Activated naive CD4-positive, alpha-beta T cell treated with anti-CD3 and anti-CD28 coated beads, Interleukin-2, amount 10 ng/mL, durations not matched to agents 7 days and 5 days (primary cell): ENCODE data around the gene TMBIM4.
"Not testable (repeated sequence)": the region's sequence is repeated elsewhere in the genome, so short reads cannot be mapped to it uniquely, and the experiment has no call there.

ENCODE experiments used
- CTCF ChIA-PET: fragments of 350-600 bp; sonication (Branson Sonifier 250); formaldehyde crosslinking; loops from one replicate; lab custom pipeline; 2021; ENCODE audit warnings: antibody characterized with exemption; lab: Charles Lee
- DNase-seq: peaks from one replicate; pipeline ENCODE4 v3.0.0-alpha.2; 2020
- H3K27ac Mint-ChIP-seq: one replicate; pipeline ENCODE4 v1.8.0; 2021; ENCODE audit warnings: mild to moderate bottlenecking, moderate library complexity, mixed read lengths
- H3K27me3 Mint-ChIP-seq: one replicate; pipeline ENCODE4 v1.8.0; 2021; ENCODE audit warnings: mild to moderate bottlenecking, mixed read lengths
- H3K36me3 Mint-ChIP-seq: one replicate; pipeline ENCODE4 v1.8.0; 2021; ENCODE audit warnings: mixed read lengths
- H3K4me1 Mint-ChIP-seq: one replicate; pipeline ENCODE4 v1.8.0; 2021; ENCODE audit warnings: mixed read lengths
- H3K4me3 Mint-ChIP-seq: one replicate; pipeline ENCODE4 v1.8.0; 2021; ENCODE audit warnings: mild to moderate bottlenecking, moderate library complexity, mixed read lengths
- H3K9me3 Mint-ChIP-seq: one replicate; pipeline ENCODE4 v1.8.0; 2021; ENCODE audit warnings: mixed read lengths

Gene TMBIM4

DNA sequence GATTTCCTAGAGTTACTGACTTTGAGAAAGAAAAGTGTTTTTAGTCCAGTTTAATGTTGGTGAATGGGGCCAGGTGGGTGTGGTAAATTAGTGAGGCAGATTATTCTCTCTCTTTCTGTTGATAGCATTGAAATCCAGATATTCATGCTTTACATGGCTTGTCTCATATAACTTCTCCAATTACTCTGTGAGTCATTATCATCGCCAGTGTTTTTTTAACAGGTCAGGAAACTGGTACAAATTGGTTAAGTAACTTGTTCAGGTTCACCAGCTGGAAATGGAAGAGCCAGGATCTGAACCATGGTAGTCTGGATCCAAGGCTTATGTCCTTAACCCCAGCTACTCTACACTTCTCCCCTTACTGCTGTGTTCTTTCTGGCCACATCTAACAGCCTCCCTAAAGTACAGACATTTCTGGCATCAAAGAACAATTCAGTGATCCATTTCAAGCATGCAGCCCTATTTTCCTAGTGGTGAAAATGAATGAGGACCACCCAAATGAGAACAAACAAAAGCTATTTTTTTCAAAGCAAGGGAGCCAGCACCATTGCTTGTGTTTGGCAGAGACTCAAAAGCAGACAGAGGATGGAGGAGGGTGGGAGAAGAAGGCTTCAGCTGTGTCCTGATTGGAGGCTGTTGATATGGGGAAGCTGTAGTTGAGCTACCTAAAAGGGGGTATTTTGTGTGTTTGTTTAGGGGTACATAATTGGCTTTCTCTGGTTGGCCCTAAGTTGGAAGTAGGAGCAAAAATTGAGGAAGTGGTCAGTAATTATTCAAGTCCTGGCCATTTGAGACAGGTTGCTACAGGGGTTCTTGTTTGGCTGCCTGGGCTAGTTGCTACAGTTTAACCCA is 20.9 kb upstream of the TMBIM4 start:
- H3K27me3 Mint-ChIP-seq = peaks cover 54% of the 10 kb centered on the region
- H3K9me3 Mint-ChIP-seq = no peaks in the 10 kb centered on the region
- peaks cover 21% of the 10 kb centered on the region for H3K4me1 Mint-ChIP-seq
- H3K27ac Mint-ChIP-seq = no peak overlapping the region
- H3K4me3 Mint-ChIP-seq = no peak overlapping the region
- no peaks in the 10 kb centered on the region for H3K36me3 Mint-ChIP-seq
- CTCF ChIA-PET = interaction anchor here (0.6 to 0.7 kb wide), 2 partner anchors 15 to 31 kb away, joined by 3 read pairs; no protein-coding TSS in a partner anchor
- DNase-seq = no peak

DNA sequence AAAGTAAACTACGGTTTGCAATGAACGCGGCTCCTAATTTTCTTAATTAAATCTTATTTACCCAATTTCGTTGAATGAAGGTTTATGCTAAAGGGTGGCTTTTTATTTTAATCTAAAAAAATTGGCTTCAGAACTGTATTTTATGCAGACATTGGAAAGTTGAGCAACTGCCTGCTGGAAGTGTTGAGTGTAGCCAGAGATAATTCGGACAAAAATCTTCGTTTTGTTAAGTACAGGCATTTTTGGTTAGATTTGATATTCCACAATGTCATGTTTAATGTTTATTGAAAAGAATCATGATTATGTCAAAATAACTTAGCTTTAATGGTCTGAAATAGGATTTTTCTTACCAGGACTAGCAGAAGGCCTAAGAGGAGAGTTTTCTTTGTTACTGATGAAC is 20.1 kb upstream of the TMBIM4 start:
- CTCF ChIA-PET = interaction anchor here (0.7 kb wide), 1 partner anchor 30 kb away, joined by 3 read pairs; no protein-coding TSS in a partner anchor
- H3K9me3 Mint-ChIP-seq = peaks cover under 1% of the 10 kb centered on the region
- H3K36me3 Mint-ChIP-seq = no peaks in the 10 kb centered on the region
- H3K4me3 Mint-ChIP-seq = no peak overlapping the region
- H3K27ac Mint-ChIP-seq = no peak overlapping the region
- no peak for DNase-seq
- peaks cover 54% of the 10 kb centered on the region for H3K27me3 Mint-ChIP-seq
- H3K4me1 Mint-ChIP-seq = peaks cover 21% of the 10 kb centered on the region

DNA sequence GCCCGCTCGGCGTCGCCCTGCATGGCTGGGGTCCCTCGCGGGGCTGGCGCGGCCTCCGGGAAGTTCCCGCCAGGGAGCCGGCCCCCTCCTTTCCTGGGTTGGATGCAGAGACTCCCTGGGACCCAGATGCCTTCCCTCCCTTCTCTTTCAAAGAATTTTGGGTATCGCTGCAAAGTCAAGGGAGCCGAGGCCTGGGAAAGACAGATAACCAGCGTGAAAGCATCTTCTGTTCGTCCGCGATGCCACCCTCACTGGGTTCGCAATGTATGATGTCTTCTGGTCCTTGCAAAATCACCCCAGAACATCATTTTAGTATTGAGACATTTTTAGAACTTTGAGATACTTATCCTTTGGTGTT is 19.7 kb upstream of the TMBIM4 start:
- peaks cover 53% of the 10 kb centered on the region for H3K27me3 Mint-ChIP-seq
- DNase-seq = no peak
- no peaks in the 10 kb centered on the region for H3K36me3 Mint-ChIP-seq
- peak overlapping the region; percentile 63 for H3K4me3 Mint-ChIP-seq
- peaks cover 21% of the 10 kb centered on the region for H3K4me1 Mint-ChIP-seq
- no peak overlapping the region for H3K27ac Mint-ChIP-seq
- H3K9me3 Mint-ChIP-seq = peaks cover 4% of the 10 kb centered on the region
- CTCF ChIA-PET = no interaction called here

DNA sequence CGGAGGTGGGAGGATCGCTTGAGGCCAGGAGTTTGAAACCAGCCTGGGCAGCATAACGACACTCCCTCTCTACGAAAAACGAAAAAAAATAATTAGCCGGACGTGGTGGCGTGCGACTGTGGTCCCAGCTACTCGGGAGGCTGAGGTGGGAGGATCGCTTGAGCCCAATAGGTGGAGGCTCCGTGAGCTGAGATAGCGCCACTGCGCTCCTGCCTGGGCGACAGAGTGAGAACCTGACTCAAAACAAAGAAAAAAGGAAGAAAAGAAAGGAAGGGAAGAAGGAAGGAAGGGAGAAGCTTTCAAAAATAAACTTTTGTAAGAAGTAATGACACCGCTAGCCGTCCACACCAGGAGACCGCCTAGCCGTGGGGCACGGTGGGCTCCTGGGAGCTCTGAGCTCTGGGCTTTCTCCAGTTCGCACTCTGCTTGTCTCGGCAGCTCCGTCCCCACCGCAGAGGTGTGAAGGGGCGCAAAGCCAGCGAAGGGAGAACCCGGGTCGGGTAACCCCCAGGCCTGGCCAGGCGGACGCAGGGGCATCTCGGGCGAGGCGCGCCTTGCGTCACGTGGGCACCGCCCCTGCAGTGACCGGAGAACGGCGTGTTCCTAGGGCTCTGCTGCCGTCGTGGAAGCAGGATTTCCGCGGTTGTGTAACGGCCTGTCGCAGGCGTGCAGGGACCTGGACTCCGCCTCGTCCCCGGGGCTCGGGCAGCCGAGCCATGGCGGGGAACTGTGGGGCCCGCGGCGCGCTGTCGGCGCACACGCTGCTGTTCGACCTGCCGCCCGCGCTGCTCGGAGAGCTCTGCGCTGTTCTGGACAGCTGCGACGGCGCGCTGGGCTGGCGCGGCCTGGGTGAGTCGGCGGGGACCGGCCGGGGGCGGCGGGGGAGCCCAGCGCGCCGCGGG is 19.0 kb upstream of the TMBIM4 start, which contains the start of gene IRAK3:
Gene IRAK3, plus strand, starts transcription at position 631 of the 902 bp plus-strand sequence. Its CDS starts 86 bp downstream, at position 717.
- CTCF ChIA-PET = no interaction called here
- H3K4me1 Mint-ChIP-seq = peaks cover 21% of the 10 kb centered on the region
- no peaks in the 10 kb centered on the region for H3K36me3 Mint-ChIP-seq
- H3K27me3 Mint-ChIP-seq = peaks cover 50% of the 10 kb centered on the region
- H3K9me3 Mint-ChIP-seq = peaks cover 6% of the 10 kb centered on the region
- H3K4me3 Mint-ChIP-seq = peak within 1 kb of the TSS; percentile 70
- no peak within 1 kb of the TSS for H3K27ac Mint-ChIP-seq
- peak; percentile 57 for DNase-seq

DNA sequence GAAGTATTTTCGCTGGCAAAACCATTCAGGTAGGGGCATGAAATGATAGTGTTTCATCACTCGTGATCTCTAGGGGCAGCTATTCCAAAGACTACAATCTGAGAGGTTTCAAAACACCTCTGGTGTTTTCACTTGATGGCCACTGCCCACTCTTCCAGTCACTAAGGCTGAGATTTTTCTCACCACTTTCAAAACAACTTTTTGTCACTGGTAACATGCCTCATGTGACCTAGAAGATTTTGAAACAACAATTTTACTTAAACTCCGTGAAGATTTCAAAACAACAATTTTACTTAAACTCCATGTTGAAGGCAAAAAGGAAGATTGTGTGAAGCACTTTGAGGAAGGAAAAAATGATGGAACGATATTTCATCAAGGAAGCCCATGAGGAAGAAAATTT is 18.0 kb upstream of the TMBIM4 start:
- no peak for DNase-seq
- Mint-ChIP-seq H3K27me3 (peaks cover 56% of the 10 kb centered on the region), H3K36me3 (no peaks in the 10 kb centered on the region), H3K9me3 (peaks cover 6% of the 10 kb centered on the region), H3K4me3 (peak overlapping the region; percentile 70), H3K4me1 (peaks cover 21% of the 10 kb centered on the region), H3K27ac (no peak overlapping the region)
- CTCF ChIA-PET = no interaction called here

DNA sequence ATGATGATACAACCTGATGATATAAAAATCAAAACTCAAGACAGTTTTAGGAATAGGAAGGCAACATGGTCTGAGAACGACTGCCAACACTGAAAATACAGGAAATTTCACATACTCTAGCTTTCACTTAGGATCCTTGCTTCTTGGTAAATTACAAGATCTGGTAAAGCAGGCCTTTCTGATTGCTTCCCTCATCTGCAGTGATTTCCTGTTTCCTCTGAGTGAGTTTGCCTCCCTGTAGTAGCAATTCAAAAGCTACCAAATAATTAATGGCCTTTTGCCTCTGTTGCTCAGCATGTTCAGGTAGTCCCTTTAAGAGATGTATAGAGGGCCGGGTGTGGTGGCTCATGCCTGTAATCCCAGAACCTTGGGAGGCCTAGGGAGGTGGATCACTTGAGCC is 17.2 kb upstream of the TMBIM4 start:
- no peaks in the 10 kb centered on the region for H3K36me3 Mint-ChIP-seq
- no peak for DNase-seq
- peaks cover 6% of the 10 kb centered on the region for H3K9me3 Mint-ChIP-seq
- peaks cover 21% of the 10 kb centered on the region for H3K4me1 Mint-ChIP-seq
- H3K4me3 Mint-ChIP-seq = no peak overlapping the region
- H3K27me3 Mint-ChIP-seq = peaks cover 62% of the 10 kb centered on the region
- H3K27ac Mint-ChIP-seq = peak overlapping the region; percentile 15
- CTCF ChIA-PET = no interaction called here

DNA sequence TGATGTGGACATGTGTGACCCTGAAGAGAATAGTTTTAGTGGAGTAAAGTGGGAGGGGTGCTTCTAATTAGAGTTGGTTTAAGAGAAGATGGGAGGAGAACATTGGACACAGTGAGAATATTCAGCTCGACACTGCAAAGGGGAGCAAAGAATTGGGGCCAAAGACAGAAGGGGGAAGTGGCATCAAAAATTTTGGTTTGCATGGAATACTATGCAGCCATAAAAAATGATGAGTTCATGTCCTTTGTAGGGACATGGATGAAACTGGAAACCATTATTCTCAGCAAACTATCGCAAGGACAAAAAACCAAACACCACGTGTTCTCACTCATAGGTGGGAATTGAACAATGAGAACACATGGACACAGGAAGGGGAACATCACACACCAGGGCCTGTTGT is 15.0 kb upstream of the TMBIM4 start:
- H3K27ac Mint-ChIP-seq, H3K4me3 Mint-ChIP-seq, H3K36me3 Mint-ChIP-seq, H3K9me3 Mint-ChIP-seq, CTCF ChIA-PET, DNase-seq: not testable (repeated sequence)
- peaks cover 18% of the 10 kb centered on the region for H3K4me1 Mint-ChIP-seq
- peaks cover 44% of the 10 kb centered on the region for H3K27me3 Mint-ChIP-seq

DNA sequence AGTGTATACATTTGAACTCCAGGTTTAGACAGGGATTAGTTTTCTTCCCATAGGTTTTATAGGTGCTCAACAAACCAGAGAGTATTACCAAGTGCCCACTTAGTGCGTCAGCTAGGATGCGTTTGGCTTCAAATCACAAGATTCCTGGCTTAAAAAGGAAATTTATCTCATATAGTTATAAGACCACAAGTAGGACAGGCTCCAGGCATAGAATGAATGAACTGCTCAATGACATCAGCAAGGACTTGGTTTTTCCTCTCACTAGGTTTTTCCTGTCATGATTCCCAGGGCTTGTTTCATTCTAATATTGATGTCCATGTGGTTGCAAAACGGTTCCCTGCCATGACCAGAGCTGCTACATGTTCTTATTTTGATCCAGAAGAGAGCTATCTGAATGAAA is 13.2 kb upstream of the TMBIM4 start:
- CTCF ChIA-PET = no interaction called here
- H3K27ac Mint-ChIP-seq = no peak overlapping the region
- H3K27me3 Mint-ChIP-seq = peaks cover 30% of the 10 kb centered on the region

DNA sequence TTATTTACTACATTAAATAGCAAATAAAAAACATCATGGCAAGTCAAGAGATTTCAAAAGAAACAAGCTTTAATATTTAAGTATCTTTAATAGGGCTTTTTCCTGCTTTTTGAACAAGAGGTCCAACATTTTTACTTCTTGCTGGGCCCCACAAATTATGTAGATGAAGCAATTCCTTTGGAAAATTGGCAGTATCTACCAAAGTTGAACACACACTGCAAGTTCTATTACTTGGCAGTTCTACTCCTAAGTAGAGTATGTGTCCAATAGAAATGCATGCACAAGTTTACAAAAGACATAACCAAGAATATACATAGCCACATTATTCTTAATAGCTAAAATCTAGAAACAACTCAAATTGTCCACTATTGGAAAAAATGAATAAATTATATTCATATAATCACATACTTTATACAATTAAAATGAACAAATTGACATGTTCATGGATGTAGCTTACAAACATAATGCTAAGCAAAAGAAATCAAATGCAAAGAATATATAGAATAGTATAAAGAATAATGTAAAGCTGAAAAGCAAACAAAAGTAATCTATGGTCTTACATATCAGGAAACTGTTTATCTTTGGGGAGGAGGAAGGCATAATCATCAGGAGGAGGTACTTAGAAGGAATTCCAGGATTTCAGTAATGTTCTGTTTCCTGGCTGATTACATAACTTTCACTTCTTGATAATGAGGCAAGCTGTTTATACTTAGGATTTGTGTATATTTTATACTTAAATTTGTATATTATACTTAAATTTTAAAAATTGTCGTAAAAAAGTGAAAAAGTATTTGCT is 6.5 kb upstream of the TMBIM4 start:
- Mint-ChIP-seq H3K9me3 (no peaks in the 10 kb centered on the region), H3K4me3 (no peak overlapping the region), H3K27me3 (peaks cover 10% of the 10 kb centered on the region), H3K4me1 (no peaks in the 10 kb centered on the region), H3K27ac (no peak overlapping the region), H3K36me3 (no peaks in the 10 kb centered on the region)
- DNase-seq = no peak
- CTCF ChIA-PET = interaction anchor here (0.7 to 1.8 kb wide), 5 partner anchors 14 to 697 kb away, joined by 3 to 4 read pairs (median 3); no protein-coding TSS in a partner anchor

More for the DNA sequence above, 13.2 kb upstream of the TMBIM4 start:
- DNase-seq = no peak
- Mint-ChIP-seq H3K4me1 (peaks cover 7% of the 10 kb centered on the region), H3K4me3 (no peak overlapping the region), H3K36me3 (no peaks in the 10 kb centered on the region), H3K9me3 (peaks cover 6% of the 10 kb centered on the region)

DNA sequence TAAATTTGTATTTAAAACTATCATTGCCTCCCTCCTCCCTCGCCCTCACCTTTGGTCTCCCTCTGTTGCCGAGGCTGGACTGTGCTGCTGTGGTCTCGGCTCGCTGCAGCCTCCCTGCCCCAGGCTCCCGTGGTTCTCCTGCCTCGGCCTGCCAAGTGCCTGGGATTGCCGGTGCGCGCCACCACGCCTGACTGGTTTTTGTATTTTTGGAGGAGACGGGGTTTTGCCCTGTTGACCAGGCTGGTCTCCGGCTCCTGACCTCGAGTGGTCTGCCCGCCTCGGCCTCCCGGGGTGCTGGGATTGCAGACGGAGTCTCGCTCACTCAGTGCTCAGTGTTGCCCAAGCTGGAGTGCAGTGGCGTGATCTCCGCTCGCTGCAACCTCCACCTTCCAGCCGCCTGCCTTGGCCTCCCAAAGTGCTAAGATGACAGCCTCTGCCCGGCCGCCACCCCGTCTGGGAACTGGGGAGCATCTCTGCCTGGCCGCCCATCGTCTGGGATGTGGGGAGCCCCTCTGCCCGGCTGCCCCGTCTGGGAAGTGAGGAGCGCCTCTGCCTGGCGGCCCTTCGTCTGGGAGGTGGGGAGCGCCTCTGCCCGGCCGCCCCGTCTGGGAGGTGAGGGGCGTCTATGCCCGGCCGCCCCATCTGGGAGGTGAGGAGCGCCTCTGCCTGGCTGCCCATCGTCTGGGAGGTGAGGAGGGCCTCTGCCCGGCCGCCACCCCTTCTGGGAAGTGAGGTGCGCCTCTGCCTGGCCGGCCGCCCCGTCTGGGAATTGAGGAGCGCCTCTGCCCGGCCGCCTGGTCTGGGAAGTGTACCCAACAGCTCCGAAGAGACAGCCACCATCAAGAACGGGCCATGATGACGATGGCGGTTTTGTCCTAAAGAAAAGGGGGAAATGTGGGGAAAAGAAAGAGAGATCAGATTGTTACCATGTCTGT is 4.9 kb upstream of the TMBIM4 start:
- H3K9me3 Mint-ChIP-seq, H3K36me3 Mint-ChIP-seq, DNase-seq, H3K27ac Mint-ChIP-seq, H3K4me3 Mint-ChIP-seq, H3K27me3 Mint-ChIP-seq: not testable (repeated sequence)
- H3K4me1 Mint-ChIP-seq = peaks cover 11% of the 10 kb centered on the region
- CTCF ChIA-PET = interaction anchor here (0.9 to 1.8 kb wide), 2 partner anchors 25 to 234 kb away, joined by 3 to 4 read pairs; no protein-coding TSS in a partner anchor

DNA sequence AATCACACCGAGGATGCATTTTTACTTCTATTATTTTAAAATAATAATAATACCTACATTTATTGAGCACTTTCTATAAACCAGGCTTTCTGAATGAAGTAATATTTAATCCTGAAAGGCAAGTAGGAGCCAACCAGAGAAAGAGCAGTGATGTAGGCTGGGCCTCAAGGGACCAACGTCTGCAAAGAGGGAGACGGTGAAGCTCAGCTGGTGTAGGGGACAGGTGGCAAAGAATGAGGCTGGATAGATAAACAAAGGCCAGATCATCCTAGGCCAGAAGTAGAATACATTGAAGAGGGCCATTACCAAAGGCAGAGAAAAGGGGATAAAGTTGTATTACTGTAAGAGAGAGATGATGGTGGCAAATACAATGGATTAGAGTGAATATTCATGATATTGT is 810 bp upstream of the TMBIM4 start:
- H3K27ac Mint-ChIP-seq = peak overlapping the region; percentile 98
- no peak for DNase-seq
- H3K9me3 Mint-ChIP-seq = peaks cover 5% of the 10 kb centered on the region
- peaks cover 40% of the 10 kb centered on the region for H3K4me1 Mint-ChIP-seq
- CTCF ChIA-PET = interaction anchor here (1.6 kb wide), 1 partner anchor 39 kb away, joined by 6 read pairs; no protein-coding TSS in a partner anchor
- H3K4me3 Mint-ChIP-seq = peak overlapping the region; percentile 84
- H3K27me3 Mint-ChIP-seq = no peaks in the 10 kb centered on the region
- H3K36me3 Mint-ChIP-seq = peaks cover 30% of the 10 kb centered on the region

DNA sequence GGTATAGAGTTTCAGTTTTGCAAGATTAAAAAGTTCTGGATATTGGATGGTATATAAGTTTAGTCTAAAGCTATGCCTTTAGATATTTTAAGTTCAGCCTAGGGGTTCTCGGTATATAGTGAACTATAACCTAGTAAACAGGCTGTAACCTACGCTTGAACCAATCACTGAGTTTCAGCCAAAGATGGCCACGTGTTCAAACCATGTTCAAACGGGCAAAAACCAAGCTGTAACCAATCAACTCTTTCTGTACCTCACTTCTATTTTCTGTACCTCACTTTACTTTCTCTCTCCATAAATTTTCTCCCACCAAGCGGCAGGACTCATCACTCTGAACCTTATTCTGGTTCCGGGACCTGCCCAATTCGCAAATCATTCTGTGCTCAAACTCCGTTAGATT is 1.4 kb downstream of the TMBIM4 start:
- H3K4me3 Mint-ChIP-seq = peak overlapping the region; percentile 84
- H3K36me3 Mint-ChIP-seq = peaks cover 50% of the 10 kb centered on the region
- CTCF ChIA-PET = interaction anchor here (0.5 to 2.4 kb wide), 7 partner anchors 9 to 174 kb away, joined by 3 to 12 read pairs (median 3); no protein-coding TSS in a partner anchor
- H3K4me1 Mint-ChIP-seq = peaks cover 56% of the 10 kb centered on the region
- H3K27me3 Mint-ChIP-seq = no peaks in the 10 kb centered on the region
- peak overlapping the region; percentile 98 for H3K27ac Mint-ChIP-seq
- DNase-seq = no peak
- peaks cover 17% of the 10 kb centered on the region for H3K9me3 Mint-ChIP-seq

DNA sequence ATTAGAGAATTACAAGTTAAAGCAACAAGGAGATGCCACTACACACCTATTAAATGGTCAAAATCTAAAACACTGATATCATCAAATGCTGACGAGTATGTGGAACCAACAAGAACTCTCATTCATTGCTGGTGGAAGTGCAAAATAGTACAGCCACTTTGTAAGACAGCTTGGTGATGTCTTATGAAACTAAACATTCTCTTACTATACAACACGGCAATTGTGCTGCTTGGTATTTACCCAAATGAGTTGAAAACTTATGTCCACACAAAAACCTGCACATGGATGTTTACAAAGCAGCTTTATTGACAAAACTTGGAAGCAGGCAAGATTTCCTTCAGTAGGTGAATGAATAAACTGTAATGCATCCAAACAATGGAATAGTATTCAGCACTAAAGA is 3.2 kb downstream of the TMBIM4 start:
- peaks cover 21% of the 10 kb centered on the region for H3K9me3 Mint-ChIP-seq
- peaks cover 64% of the 10 kb centered on the region for H3K4me1 Mint-ChIP-seq
- DNase-seq = no peak
- H3K36me3 Mint-ChIP-seq = peaks cover 57% of the 10 kb centered on the region
- no peaks in the 10 kb centered on the region for H3K27me3 Mint-ChIP-seq
- CTCF ChIA-PET = no interaction called here
- no peak overlapping the region for H3K27ac Mint-ChIP-seq
- no peak overlapping the region for H3K4me3 Mint-ChIP-seq
